ENCODE measurements around the gene GDPD3.
"Not testable (repeated sequence)": the region's sequence is repeated elsewhere in the genome, so short reads cannot be mapped to it uniquely, and the experiment has no call there.

GDPD3 gene

DNA sequence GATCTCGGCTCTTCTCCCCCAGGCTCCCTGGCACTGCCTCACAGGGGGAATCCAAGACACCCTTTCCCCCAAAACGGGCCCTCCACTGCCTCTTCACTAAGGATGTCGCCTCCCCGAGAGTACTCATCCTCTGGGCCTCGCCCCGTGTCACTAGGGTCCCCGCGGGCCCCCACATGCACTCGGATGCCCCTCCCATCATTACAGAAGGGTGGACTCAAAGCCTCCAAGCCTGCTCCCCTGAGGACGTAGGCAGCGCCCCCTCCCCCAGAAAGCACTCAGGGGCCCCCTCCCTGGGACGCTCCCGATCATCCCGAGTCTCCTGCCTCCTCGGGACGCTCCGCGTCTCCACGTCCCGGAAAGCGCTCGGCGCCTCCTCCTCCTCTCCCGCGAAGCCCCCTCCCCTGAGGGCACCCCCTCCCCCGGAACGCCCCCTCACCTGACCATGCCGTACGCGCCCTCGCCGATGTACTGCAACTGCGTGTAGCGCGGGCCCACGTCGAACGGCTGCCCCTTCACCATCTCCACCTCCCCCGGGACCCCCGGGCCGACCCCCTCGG lies 9.3 kb upstream of the GDPD3 start:
- DNase-seq (ENCODE audit: low spot score) = no peak

DNA sequence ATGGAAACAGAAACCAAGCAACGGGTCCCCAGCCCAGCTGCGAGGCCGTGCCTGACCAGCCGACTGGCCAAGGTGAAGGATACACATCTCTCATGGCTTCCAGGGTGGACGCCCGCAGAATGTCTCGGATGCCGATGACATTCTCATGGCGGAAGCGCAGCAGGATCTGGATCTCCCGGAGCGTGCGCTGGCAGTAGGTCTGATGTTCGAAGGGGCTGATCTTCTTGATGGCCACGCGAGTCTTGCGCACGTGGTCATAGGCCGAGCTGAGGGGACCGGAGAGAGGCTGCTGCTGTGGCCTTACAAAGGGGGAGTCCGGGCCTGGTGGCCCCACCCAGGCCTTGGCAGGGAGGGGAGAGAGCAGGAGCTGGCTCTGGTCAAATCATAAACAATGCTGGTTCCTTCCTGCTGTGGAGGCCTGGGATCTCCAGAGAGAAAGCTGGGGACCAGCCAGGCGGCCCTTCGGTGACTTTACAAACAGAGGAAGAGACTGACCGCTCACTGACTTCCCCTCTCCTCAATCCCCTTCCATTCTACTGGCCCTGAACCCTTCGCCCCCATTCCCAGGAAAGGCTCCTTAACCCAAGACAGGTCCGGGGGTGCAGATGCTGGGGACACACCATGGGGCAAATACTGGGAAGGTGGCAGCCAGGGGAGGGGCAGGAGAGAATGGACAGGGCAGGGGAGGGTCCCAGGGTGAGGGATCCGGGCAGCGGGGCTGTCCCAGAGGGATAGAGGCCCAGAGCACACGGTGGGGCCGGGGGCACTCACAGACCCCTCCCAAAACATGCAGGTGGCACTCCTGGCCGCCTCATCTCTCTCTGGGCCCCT lies 8.6 kb upstream of the GDPD3 start:
- peak; percentile 70 for DNase-seq (ENCODE audit: low spot score)

DNA sequence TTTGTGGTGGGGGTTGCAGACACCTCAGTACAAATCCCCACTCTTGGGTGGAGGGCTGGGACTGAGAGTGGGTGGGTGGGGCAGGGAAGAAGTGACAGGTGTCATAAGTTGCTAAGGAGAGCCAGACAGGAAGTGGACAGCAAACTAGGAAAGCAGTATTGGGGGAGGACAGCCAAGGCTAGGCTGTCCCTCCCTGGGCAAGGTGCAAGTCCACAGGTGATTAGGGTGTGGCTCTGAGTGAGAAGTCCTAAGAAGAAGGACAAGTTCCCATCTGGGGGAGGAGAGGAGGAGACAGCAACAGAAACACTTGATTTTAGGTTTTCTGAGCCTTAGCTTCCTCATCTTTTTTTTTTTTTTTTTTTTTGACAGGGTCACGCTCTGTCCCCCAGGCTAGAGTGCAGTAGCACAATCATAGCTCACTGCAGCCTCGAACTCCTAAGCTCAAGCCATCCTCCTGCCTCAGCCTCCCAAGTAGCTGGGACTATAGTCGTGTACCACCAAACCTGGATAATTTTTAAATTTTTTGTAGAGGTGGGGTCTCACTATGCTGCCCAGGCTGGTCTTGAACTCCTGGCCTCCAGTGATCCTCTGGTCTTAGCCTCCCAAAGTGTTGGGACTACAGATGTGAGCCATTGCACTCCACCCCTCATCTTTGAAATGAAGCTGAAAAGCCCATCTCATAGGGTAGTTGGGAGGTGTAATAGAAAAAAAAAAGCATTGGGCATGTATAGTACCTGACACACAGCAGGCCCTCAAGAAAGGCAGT lies 7.2 kb upstream of the GDPD3 start:
- no peak for DNase-seq (ENCODE audit: low spot score)

DNA sequence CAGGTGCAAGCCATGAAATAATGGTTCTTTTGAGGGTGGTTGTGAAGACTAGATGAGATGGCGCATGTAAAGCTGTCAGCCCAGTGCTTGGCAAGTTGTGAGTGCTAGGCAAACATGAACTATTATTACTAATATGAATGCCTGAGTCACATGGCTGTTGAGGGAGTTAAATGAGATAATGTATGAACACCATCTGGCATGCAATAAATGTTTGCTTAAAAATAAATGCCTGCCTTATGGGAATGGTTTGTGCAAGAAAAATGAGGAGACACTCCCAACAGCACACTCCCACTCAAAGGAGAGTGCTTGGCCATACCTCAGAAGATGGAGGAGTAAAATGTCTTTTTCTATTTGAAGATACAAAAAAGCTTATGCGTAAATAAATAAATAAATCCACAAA lies 6.1 kb upstream of the GDPD3 start:
- DNase-seq (ENCODE audit: low spot score) = no peak

DNA sequence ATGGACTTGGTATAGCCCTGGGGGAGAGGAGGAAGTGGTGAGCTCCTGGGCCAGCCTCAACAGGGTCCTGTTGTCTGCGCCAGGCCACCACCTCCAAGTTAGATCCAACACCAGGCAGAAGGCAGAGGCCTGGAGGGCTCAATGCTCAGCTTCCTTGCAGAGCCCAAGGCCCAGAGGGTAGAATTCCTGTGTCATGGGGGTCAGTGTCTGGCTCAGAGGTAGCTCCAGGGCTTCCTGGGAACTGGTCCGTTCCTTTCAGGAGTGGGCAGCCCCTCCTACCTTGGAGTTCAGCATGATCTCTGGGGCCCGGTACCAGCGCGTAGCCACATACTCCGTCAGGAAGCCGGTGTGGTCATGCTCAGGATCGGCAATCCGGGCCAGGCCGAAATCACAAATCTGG lies 4.4 kb upstream of the GDPD3 start:
- DNase-seq (ENCODE audit: low spot score) = no peak

DNA sequence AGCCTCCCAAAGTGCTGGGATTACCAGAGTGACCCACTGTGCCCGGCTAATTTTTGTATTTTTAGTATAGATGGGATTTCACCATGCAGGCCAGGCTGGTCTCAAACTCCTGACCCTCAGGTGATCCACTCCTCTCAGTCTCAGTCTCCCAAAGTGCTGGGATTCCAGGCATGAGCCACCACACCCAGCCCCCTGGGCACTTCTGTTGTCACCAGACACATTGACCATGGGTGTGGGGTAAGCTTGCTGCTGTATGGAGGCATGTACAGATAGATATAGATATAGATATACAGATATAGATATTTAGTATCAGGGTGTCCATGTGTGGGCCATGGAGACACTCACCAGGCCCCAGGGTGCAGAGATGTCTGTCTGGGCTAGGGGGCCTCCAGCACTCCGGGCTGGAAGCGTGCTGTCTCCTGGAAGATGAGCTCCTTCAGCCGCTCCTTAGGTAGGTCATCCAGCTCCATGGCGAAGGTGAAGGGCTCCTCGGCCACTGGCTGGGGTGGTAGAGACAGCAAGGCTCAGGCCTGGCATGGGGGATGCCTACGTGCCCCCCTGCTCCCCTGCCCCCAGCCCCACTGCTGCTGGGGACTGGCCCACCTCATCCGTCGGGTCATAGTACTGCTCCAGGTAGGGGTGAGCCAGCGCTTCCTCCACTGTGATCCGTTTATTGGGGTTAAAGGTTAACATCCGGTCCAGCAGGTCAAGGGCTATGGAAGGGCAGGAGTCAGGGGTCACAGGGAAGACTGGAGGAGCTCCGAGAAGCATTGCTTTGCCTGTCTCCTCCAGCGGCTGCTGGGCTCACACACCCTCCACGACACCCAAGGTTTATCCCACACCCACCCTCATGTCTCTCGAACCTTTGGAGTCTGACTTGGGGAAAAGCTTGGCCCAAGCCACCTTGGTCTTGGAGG lies 3.2 kb upstream of the GDPD3 start:
- DNase-seq (ENCODE audit: low spot score) = no peak

DNA sequence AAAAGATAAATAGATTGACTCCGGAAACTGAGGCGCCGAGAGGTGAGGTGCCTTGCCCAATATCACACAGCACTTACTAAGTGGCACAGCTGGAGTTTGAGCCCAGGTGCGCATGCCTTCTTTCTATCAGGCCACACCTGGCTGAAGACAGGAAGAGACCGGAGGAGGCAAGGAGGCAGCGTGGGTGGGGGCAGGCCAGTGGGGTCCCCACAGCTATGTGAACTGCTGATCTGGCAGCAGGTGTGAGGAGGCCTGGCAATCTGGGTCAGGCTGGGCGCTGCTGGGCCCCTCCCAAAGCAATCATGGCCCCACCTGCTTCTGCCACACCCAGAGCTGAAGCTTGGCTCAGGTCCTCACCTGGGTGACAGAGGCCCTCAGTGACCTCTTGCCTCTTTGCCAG lies 1.9 kb upstream of the GDPD3 start:
- no peak for DNase-seq (ENCODE audit: low spot score)

DNA sequence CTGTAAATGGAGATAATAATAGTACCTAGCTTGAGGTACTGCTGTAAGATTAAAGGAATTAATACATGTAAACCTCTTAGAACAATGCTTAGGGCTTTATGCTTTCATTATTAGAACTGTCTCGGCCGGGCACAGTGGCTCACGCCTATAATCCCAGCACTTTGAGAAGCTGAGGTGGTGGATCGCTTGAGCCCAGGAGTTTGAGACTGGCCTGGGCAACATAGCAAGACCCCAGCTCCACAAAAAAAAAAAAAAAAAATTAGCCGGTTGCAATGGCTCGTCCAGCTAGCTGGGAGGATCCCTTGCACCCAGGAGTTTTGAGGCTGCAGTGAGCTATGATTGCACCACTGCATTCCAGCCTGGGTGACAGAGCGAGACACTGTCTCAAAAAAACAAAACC lies 1.5 kb upstream of the GDPD3 start:
- DNase-seq (ENCODE audit: low spot score) = not testable (repeated sequence)

DNA sequence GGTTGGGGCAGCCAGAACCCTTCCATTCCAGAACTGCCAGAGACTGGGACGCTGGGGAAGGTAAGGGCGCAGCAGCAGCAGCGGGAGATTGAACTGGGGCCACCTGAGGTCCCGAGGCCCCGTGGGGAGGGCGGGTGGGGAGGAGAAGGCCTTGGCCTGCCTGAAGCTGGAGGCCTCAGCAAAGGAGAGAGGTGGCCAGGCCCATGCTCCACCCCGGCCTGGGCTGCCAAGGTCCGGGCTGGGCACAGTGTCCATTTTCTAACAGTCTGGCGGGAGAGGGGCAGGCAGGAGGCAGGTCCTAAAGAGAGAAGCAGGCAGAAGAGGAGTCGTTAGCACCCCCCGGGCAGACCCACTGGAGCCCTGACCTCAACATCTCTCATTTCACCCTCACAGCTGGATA lies 1.1 kb upstream of the GDPD3 start:
- no peak for DNase-seq (ENCODE audit: low spot score)

DNA sequence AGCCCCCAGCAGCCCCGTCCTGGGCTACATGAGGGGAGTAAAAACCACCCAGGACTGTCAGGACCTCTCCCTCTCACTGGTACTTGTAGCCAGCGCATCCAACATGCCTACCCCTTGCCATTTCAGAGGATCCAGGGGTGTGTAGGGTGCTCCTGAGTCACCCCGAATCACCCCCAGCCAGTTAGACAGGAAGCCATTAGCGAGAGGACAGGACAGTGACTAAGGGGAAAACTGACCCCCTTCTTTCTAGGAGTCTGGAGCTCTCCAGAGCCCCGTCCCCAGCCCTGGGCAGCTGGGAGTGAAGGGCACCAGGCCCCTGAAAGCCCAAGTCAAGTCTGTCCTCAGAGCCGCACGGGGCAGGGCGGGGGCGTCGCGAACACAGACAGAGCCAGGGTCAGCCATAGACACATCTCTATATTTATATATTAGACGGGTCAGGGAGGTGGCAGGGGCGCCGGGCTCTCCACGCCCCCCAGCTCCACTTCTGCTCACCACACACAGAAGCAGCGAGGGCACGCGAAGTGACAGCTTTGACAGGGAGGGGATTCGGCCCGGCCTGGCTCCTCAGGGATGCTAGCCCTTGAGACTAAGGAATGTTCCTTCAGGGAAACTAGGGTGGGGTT lies 485 bp upstream of the GDPD3 start:
- no peak for DNase-seq (ENCODE audit: low spot score)

DNA sequence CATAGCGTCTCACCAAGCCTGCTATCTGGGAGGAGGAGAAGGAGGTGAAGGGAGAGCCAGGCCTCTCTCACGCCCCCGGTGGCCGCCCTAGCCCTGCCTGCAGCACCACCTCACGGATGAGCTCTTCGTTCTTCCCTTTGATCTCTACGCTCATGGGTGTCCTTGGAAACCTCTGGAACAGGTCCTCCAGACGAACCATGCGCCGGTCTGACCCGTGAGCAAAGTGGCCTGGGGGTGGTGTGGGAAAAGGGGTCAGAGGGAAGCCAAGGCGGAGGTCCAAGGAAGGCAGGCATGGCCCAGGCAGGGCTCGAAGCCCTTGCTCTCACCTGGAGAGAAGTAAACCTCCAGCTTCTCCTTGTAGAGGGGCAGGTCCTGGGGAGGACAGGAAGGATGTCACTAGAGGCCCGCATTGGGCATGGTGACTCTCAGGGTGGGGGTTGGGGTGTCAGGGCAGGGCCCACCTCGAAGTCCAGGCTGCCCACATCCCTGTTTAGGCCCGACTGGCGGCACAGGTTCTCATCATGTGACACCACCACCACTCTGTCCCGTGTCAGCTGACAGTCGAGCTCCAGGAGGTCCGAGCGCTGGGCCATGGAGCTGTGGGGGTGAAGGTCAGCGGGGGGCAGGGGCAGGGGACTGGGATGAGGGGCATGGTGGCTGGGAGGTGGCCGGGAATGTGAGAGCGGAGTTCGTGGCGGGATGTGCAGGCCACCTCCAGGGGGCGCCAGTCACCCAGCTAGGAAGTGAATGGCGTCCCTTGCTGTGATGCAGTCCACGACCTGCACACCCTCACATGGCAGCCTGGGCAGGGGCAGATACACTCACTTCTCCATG lies 923 bp downstream of the GDPD3 start:
- DNase-seq (ENCODE audit: low spot score) = peak; percentile 77

DNA sequence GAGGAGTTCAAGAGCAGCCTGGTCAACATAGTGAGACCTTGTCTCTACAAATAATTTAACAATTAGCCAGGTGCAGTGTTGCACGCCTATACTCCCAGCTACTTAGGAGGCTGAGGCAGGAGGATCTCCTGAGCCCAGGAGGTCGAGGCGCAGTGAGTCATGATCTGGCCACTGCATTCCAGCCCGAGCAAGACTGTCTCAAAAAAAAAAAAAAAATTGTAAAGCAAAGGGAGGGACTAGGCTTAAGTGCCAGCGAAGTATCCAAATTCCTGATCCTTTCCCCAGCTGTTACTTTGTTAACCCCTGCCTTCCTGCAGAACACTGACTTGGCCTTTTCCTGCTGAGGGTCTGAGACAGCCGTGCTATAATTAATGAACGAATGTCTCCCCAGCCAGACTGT lies 2.7 kb downstream of the GDPD3 start:
- DNase-seq (ENCODE audit: low spot score) = no peak

DNA sequence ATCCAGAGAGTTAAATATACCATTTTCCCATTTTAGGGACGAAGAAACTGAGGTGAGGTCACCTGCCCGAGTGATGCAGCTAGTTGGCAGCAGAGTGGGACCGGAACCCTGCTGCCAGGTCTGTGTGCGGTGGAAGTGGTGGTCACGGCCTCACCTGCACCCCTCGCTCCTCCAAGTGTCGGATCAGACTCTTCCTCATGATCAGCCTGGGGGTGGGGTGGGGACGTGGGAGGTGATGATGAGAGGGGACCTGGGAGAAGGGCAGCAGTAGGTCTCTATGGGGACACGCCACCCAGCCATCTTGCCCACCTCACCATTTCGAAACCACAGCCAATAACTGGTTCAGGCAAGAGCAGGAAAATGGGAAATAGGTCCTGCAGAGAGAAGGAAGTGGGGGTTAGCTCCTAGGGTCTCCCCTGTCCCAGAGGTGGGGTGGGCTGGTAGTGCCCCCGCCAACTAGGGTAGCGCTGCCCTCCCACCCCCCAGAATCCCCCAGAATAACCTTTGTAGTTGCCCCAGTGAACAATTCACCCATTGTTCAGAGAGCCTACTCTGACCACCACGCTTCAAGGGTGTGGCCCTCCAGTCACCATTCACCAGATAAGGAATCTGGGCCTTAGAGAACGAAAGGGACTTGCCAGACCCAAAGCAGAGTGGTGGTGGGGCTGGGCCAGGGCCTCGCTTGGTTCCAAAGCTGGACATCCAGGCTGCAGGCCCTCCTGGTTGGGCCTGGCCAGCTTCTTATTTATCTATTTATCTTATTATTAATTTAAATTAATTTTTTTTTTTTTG lies 5.1 kb downstream of the GDPD3 start:
- DNase-seq (ENCODE audit: low spot score) = no peak

DNA sequence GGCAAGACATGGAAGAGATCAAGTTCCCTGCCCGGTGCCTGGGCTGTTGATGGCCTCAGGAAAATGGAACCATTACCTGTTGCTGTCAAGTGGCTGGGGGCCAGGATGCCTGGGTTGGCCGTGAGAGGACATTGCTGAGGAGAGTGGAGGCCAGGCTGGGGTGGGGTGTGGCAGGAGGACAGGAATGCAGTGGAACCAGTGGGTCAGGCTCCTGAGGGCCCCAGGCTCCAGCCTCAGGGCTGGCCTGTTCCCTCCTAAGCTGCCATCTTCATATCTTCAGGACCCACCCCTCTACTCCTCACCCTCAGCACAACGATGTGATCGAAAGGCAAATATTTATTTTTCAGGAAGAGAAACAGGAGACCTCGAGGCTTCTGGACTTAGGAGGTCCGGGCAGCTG lies 8.8 kb downstream of the GDPD3 start:
- DNase-seq (ENCODE audit: low spot score) = no peak

DNA sequence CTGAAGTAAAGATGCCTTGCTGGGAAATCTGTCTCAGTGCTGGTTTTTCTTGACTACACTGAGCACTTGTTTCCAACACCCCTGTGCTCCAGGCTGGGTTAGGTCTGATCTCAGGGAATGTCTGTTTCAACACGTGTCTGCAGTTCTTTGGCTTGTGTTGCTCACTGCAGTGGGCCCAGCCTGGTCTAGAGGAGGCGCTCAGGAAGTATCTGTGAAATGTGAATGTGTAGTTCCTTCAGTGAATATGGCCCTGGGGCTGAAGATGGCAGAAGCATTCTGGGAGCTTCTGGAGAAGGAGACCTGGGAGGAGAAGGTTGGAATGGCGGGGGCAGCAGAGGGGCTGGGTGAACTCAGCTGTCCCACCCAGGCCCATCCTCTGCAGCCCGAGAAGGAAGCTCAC lies 9.2 kb downstream of the GDPD3 start:
- no peak for DNase-seq (ENCODE audit: low spot score)

DNA sequence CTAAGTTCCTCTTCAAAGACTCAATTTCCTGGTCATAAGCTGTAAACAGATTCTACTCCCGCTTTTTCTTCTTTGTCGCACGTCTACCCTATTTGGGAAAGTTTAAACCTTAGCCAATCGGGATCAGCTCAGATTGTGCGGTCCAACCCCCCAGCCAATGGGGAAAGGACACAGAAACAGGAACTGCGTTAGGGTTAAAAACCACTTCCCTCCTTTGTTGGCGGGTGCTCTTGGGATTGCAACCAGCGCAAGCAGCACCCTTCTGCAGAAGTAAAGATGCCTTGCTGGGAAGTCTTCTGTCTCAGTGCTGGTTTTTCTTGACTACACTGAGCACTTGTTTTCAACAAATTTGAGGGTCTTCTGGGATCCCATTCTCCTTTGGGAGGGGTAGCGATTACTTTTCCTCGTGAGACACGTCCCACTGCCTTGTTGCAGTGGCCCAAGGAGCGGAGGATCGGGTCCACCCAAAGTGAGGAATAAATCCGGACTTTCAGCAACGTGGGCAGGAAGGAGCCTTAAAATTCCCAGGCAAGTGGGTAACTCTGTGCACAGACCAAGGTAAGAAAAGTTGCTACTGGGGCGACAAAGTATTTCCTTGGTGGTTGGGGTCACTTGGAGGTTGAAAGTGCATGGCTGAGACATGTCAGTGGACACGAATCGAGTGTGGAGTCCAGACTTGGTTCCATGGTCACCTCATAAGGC lies 16.3 kb downstream of the GDPD3 start:
- DNase-seq (ENCODE audit: low spot score) = no peak

DNA sequence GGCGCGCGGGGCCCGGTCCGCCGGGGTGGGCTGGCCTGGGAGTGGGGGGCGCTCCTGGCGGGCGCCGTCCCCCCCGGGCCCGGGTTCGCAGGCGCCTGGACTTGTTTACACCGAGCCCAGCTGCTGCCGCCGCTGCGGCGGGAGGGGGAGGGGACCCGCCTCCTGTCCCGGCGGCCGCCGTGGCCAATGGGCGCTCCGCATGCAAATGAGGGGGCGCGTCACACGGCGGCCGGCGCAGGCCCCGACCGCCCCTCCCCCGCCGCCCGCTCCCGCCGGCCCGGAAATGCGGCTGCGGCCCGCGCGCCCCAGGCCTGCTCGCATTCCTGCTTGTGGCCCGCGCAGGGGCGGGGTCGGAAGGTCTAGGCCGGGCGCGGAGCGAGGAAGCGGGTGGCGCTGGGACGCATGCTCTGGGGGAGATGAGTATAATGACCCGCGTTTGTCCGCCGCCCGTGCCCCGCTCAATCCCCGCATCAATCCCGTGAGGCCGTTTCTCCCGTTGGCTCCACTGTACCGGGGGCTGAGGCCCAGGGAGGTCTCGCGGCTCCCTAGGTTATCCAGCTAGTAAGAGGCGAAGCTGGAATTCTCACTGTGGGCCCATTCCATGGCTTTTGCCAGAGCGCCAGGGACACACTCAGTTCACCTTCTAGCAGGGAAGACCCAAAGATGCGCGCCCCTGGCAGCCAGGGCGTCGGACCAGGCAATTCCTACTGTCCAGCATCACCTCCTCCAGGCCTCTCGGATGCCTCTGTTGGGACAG lies 17.1 kb downstream of the GDPD3 start, which contains the start of gene YPEL3:
Gene YPEL3, minus strand, starts transcription at position 109 of the 757 bp plus-strand sequence. CDS start 731 bp downstream, outside the sequence.
- peak; percentile 99 for DNase-seq (ENCODE audit: low spot score)
